ENCODE results near the gene ATP11B.

Gene ATP11B

DNA sequence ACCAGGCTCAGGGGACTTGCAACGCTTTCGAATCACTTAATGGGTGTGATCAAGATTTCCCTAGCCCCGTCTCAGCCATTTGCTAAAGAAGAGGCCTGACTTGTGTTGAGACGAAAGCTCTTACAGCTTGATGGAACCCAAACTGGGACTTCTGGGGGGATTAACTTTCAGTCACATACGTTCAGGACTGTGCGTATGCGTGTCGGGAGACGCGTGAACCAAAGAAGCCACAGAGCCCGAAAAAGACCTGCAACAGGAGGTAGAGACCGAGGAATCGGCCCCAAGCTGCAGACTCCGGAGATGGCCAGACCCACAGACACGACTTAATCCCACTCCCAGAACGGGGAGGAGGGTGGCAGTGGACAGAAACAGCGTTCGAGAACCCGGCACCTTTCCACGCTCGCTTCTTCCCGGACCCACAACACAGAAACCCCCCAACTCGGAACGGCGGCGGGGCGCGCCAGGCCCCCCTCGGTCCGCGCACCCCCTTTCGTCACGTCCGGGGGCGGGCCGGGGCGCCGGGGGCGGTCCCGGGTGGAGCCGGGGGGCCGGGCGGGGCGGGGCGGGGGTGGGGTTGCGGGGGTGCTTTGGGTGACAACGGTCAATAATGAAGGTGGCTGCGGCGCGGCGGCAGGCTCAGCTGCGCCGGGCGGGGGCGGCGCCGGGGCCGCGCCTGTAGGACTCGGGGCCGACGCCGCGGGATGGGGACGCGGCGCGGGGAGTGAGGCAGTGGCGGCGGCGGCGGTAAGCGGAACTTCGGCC, at the start of gene ATP11B:
Gene ATP11B (plus strand): TSS at position 604 of the 762 bp plus-strand sequence. CDS start 256 bp downstream, outside the sequence.
- no peak for DNase-seq (ENCODE audit: low read depth)

DNA sequence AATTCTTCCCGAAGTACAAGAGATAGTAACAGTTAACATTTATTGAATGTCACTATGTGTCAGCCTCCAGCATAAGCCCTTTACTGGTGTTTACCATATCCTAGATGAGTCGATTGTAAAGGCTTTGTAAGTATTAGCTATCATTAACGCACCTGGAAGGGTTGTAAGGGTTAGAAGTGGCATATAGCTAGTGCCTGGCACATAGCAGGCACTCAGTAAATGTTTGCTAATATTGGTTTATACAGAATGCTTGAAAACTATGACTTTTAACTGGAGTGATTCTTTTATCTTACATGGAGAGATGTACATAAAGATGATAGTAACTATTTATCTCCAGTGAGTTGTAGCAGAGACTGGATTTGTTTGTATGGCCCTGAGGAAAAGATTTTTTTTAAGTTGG, 46.3 kb upstream of the ATP11B start:
- no peak for DNase-seq (ENCODE audit: low read depth)

DNA sequence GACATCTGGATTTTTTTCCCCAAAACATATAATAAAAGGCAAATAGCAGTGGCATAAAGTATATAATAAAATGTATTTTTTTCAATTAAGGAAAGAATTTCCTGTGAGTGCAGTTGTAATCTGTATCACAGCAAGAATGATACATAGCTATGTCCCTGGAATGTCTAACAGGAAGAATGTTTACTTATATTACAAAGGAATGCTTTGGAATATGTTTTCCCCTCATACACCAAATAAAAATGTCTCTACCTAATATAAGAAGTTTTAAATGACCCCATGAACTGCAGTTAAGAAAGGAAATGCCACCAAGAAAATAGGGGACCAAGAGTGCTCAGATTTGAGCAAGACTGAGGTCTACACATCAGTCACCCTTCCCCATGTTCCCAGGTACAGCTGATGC, 38.0 kb upstream of the ATP11B start:
- DNase-seq (ENCODE audit: low read depth), result no peak

DNA sequence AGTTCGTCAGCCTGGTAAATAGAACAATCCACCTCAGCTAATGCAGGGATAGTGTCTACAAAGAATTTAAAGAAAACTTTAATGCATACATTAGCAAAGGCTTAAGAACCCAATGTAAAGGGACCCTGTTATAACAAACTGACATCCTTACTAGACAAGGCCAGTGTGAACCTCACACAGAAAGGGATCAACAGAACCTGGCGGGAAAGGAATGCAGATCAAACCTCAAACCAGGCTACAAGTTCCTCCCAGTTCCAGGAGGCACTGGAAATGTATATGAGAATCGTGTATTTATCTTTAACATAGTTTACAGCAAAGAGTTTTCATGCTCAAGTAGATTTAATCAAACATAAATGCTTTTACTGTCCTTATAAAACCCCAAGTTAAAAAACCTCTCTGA, 37.6 kb upstream of the ATP11B start:
- DNase-seq (ENCODE audit: low read depth), result no peak

DNA sequence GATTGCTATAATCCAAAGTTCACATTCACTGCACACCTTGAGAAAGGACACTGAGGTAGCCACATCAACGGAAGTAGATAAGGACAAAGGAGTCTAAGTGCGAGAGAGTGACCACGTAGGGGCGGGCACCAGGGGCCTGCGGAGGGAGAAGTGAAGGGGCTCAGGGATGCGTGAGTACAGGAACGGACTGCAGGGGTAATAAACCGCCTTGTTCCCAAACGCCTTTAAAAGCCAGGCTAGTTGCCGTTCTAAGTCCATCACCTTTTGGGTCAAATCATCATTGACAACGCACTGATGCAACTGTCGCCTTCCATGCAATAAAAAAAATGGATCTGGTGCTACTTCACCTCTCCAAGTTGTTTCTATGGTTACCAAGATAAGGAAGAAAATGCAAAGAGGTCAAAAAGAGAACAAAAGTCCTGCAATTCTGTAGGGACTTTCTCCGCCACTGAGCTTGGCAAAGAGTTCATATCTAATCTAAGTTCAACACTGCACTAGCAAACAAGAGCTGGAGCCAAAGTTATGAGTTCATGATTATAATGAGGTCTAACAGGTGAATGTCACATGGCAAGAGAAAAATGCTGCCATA, 32.6 kb upstream of the ATP11B start:
- DNase-seq (ENCODE audit: low read depth), result no peak

DNA sequence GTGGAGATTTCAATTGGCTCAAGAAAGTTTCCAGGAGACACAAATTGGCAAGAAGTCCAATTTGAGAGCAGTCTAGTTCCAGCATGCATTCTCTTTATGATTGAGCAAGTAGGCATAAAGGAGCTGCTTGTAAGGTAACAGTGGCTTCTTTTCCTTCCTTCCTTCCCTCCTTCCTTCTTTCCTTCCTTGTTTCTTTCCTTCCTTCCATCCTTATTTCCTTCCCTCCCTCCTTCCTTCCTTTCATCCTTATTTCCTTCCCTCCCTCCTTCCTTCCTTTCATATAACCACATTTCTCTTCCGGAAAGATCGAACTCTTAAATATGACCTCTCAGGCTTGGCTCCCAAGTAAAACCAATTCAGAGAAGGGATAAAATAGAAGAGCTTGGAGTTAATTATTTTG, 29.4 kb upstream of the ATP11B start:
- no peak for DNase-seq (ENCODE audit: low read depth)

DNA sequence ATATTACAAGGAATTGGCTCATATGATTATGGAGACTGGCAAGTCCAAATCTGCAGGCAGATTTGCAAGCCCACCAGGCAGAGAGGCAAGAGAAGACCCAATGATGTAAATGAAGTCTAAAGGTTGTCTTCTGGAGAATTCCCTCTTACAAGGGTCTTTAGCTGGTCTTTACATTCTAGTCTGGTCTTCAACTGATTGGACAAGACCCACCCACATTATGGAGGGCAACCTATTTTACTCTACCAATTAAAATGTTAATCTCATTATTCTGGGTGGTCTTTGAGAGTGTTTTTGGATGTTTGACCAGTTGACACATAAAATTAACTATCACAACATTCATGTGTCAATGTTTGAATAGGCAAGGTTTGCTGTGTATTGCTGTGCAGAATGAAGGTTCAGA, 28.0 kb upstream of the ATP11B start:
- DNase-seq (ENCODE audit: low read depth), result no peak

DNA sequence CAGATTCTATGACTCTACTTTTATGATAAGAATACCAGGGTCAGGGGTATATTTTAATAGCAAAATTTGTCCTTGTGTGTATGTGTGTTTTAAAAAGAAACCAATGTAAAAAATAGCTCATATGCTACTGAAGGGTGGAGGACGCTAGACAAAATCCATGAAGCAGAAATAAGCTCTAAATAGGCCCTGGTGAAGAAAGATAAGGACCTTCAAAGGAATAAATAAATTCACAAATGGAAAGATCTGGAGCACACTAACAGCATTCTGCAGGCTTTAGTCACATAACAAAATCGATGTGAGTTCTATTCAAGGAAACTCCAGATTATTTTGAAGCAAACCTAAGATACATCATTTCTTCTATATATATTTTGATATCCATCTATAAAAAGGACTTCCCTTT, 27.2 kb upstream of the ATP11B start:
- no peak for DNase-seq (ENCODE audit: low read depth)

DNA sequence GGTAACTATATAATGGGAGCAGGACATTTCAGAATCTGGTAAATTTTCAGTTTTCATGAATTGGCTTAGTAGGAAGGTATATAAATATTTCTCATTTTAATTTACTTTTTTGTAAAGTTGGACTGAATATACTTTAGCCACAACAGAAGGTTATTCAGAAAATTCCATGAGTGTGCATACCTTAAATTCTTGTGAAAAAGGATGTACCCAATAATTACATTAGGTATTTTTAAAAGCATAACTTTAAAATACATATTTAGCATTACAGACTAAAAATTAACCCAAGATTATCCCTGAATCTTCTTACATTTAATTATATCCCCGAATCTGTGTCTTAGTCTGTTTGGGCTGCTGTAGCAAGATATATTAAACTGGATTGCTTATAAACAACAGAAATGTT, 24.9 kb upstream of the ATP11B start:
- DNase-seq (ENCODE audit: low read depth), result no peak

DNA sequence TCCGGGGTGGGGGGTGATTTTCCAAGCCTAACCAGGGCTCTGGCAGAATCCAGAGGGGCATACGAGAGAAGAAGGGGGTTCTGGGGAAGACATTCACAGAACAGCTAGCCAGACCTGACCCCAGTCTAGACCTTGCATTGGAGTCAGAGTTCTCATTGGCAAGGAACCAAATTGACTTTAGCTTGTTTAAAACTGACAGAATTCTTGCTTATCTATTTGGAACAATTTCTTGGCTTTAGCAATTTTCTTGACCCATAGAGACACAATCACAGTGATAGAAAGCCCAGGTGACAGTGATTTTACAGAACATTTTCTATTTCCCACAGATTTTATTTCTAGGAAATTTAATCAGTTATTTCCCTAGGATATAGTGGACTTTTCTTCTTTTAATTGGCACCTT, 23.6 kb upstream of the ATP11B start:
- no peak for DNase-seq (ENCODE audit: low read depth)

DNA sequence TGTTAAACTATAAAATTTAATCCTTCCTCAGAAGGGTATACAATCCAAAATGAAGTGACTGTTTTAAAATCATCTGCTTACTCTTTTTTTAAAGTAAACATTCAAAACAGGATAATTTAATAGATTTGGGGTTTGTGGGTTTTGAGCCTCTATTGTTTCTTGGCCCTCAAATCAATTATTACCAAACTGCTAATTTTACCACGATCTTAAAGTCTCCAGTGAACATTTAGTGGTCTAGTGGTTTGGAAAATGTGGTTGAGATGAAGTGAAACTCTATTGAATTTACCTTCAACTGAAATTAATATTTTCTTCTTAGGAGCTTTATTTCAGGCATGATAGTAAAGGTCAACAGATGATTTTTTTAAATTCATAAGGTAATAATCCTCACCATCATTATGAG, 11.2 kb upstream of the ATP11B start:
- no peak for DNase-seq (ENCODE audit: low read depth)

DNA sequence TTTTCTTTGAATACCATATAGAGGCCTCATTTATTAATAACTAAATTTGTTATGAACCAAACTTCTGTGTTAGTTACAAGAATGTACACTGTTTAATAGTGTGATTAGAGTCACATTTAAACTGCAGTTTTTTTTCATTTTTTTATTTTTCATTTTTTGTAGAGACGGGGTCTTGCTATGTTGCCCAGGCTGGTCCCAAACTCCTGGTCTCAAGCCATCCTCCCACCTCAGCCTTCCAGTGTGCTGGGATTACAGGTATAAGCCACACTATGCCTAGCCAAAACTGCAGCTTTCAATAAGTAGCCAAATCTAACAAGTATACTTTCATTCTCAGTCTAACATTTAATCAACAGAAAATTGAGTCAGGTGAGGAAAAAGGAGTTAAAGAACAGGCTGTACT, 10.2 kb upstream of the ATP11B start:
- DNase-seq (ENCODE audit: low read depth), result no peak

DNA sequence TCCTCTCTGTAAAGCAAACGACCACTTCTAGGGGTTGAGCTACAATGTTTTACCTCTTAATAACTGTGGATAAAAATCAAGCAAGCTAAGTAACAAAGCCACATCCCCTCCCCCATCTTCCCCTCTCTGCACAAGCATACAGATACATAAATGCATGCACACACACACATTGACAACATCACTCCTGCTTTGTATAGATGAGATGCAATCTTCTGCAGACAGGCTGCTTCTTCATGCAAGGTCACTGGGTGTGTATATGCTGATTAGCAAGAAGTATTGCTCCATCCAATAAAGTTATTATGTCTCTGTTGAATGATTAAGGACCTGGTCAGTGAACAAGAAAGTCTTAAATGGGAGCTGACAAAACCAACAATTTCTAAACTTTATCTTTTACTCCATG, 8.8 kb upstream of the ATP11B start:
- no peak for DNase-seq (ENCODE audit: low read depth)

DNA sequence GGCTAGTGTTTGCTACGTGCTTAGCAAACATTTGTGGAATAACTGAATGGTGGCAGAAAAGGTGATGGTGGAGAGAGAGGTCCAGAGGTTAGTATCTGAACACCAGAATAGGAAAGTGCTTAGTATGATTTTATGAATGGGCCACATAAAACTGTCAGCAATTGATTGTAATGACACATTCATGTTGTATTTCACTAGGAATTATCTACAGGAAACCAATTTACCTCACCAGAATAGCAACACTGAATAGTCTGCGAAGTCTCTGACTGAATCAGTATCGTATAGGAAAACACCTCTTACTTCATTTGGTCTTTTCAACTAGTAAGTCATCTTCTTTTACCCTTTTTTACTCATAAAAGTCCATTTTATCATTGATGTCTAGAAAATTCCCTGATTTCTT, 8.2 kb upstream of the ATP11B start:
- DNase-seq (ENCODE audit: low read depth), result no peak

DNA sequence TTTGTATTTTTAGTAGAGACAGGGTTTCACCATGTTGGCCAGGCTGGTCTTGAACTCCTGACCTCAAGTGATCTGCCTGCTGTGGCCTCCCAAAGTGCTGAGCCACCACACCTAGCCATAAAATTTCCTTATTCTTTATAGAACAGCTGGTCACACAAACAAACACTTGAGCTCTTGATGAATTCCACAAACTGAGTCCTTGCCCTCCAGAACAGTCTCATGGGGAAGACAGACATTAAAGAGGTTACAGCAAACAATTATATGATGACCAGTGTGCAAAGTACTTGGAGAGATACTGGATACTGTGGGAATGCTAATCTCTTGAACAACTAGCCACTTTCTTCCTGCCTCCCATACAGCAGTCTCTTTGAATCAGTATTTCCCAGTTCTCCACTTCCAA, 7.5 kb upstream of the ATP11B start:
- DNase-seq (ENCODE audit: low read depth), result no peak

DNA sequence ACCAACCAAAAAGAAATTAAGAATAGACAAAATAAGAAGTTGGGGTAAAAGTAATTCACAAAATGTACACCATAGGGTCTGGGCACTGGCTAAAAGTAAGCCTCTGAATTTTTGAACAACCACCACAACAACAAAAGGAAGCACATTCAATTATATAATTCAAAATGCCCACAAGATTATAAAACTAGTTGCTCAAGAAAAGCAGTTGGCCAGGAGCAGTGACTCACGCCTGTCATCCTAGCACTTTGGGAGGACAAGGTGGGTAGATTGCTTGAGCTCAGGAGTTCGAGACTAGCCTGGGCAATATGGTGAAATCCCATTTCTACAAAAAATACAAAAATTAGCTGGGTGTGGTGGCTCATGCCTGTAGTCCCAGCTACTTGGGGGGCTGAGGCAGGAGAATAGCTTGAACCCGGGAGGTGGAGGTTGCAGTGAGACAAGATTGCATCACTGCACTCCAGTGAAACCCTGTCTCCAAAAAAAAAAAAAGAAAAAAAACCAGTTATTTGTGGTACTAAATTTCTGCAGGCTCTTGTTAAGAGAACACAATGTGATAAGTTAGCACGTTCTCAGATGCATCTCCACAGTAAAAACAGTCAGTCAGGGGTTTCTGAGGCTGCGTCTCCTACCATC, 6.6 kb upstream of the ATP11B start:
- DNase-seq (ENCODE audit: low read depth), result no peak

DNA sequence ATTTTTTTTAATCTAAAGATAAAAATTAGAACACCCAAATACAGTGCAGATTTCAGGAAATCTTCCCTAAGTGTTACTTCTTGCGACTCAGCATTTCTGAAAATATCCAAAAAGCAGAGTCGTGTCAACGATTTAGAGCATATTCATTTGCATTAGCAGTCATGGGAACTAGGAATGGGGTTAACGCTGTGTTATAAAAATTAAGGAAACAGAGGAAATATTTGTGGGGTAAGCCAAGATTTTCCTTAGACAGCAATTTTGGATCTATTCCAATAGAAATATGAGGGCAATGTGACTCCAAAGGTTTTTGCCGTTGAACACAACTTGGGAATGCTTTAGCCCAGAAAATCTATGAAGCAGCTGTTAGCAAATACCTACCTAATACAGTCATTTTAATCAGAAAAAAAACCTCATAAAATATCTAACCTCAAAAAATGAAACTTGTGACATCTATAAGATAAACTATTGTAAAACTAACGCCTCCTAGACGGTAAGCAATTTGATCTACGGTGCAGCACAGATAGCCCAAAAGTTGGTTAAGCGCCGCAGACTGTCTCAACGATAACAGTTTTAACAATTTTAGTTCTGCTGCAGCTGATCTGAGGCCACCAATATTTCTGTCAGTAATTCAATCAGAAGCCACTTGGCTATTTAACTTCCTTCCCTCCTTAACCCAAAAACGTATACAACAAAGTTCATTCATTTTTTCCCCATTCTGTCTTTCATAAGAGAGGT, 5.8 kb upstream of the ATP11B start:
- DNase-seq (ENCODE audit: low read depth), result no peak

DNA sequence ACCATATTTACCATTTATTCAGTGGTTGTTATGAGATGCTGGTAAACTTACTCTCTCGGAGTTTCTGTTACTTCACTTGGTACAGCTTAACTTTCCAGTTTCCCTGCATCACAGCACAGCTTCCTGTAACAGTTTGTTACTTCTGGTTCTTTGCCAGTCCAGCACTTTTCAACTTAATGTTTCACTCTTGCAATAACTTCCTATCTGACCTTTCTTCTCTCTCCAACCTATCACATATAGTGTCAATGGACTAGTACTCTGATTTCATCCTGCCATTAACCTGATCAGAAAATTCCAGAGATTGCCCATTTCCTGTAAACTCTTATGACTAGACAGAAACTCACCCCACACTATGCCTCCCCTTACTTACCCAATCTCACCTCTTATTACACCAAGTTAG, 3.9 kb upstream of the ATP11B start:
- no peak for DNase-seq (ENCODE audit: low read depth)

DNA sequence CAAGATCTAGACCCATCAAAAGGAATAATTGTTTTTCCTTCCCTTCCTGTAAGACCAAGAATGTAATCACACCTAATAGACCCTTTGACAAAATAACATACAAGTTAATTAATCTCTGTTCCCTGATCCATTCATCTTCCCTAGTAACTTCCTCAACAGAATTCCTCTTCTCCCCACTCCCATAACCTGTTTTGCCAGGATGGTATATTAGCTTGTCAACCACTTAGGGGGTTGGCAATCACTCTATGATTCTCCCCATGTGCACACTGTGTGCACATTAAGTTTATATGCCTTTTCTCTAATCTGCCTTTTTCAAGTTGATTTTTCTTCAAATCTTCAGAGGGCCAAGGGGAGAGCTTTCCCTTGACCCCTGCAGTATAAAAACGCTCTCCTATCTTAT, 2.7 kb upstream of the ATP11B start:
- no peak for DNase-seq (ENCODE audit: low read depth)

DNA sequence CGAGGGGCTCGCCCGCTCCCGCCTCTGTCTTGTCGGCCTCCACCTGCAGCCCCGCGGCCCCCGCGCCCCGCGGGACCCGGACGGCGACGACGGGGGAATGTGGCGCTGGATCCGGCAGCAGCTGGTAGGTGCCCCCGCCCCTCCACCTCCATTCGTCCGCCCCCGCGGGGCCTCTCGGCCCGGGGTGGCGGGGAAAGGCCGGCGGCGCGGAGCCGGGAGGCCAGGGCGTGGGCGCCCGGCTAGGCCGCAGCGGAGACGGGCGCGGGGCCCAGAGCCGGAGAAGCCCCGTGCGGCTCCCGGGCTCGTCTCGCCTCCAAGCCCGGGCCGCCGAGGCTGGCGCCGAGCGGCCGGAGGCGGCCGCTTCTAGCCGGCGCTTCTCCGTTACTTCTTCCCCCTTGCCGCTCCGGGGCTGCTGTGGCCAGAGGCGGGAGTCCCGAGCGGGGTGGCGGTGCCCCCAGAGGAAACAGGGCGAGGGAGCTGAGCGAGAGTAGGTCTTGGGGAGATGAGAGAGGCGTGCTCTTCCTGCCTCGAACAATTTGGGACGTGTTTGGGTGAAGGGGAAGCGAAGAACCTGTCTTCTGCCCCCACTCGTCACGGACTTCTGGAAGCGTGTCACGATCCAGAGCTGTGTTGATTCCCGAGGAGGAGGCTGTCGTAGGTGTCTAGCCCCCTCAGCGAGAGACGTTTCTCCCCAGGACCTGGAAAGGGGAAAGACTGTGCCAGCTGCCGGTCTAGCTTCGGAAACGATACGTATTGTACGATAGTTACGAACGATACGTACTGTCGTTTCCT, 555 bp downstream of the ATP11B start:
- DNase-seq (ENCODE audit: low read depth), result no peak

DNA sequence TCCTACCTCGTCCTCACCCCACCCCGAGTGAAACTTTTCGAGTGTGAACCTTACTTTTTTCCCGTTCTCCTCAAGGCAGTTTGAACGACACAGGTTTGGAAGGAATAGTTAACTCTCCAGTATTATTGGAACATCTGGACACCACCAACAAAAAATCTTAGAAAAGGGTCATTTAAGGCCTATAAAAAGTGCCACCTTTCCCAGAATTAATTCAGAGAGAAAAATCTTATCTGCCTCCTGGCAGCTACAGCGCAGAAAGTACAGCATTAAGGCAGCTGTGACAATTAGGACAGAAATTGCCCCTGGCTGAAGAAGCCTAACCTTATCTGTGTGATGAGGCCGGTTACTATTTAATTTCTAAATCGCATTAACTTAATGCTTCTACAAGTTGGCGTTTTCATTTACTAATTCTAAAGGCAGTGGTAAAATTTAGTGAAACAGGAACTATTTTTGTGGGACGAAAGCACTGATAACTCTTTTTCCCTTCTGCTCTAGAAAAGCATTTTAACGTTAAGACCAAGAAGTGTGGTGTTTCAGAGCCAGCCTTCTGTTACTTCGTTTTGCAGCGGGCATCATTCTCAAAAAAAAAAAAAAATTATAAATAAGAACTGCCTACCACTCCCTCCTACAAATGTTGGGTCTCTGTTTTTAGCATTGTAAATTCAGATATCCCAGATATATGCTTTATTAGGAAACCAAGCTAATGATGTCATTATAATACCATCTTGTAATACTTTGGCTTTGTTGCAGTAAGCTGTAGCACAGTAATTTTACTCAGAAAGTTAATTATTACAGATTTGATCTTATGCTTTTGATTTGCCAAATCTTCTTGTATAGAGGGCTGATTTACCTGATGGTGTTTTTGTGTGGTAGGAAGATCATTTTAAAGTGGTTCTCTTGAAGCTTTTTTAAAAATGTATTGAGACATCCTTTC, 1.4 kb downstream of the ATP11B start:
- DNase-seq (ENCODE audit: low read depth), result no peak

Measured in GM04503 (cell line).